ENCODE data around the gene ALLC.

ALLC gene

GRCh38 chr2:3680548-3681345 lies 22.7 kb downstream of the ALLC start:
- no peak overlapping the region for H3K27ac ChIP-seq
- no peaks in the 10 kb centered on the region for H3K27me3 ChIP-seq (replicated peaks)
- DNase-seq: no peak
- H3K36me3 ChIP-seq (replicated peaks): no peaks in the 10 kb centered on the region
- in situ Hi-C loops (cut with HindIII; ENCODE audit: low pct_ligation_motif_present, low sequenced_read_pairs): no loop called here
- no peak overlapping the region for H3K4me3 ChIP-seq (ENCODE audit: low read depth, low read length)
- no peak for TF ChIP-seq CTCF (IDR thresholded peaks at IDR 0.05; ENCODE audit: low read depth, low read length, missing control alignments)

GRCh38 chr2:3681625-3682024 lies 23.6 kb downstream of the ALLC start:
- no peak for DNase-seq
- no peaks in the 10 kb centered on the region for H3K27me3 ChIP-seq (replicated peaks)
- H3K36me3 ChIP-seq (replicated peaks): no peaks in the 10 kb centered on the region
- TF ChIP-seq CTCF (IDR thresholded peaks at IDR 0.05; ENCODE audit: low read depth, low read length, missing control alignments): no peak
- no peak overlapping the region for H3K4me3 ChIP-seq (ENCODE audit: low read depth, low read length)
- no peak overlapping the region for H3K27ac ChIP-seq
- in situ Hi-C loops (cut with HindIII; ENCODE audit: low pct_ligation_motif_present, low sequenced_read_pairs): no loop called here

GRCh38 chr2:3682811-3683210 lies 24.8 kb downstream of the ALLC start:
- Histone ChIP-seq H3K4me3 (ENCODE audit: low read depth, low read length) (no peak overlapping the region), H3K27ac (no peak overlapping the region), H3K36me3 (replicated peaks) (no peaks in the 10 kb centered on the region), H3K27me3 (replicated peaks) (no peaks in the 10 kb centered on the region)
- peak; percentile 14 for DNase-seq
- in situ Hi-C loops (cut with HindIII; ENCODE audit: low pct_ligation_motif_present, low sequenced_read_pairs): no loop called here
- TF ChIP-seq CTCF (IDR thresholded peaks at IDR 0.05; ENCODE audit: low read depth, low read length, missing control alignments): no peak

- H3K36me3 ChIP-seq (replicated peaks): no peaks in the 10 kb centered on the region
- no peaks in the 10 kb centered on the region for H3K27me3 ChIP-seq (replicated peaks)
- in situ Hi-C loops (cut with HindIII; ENCODE audit: low pct_ligation_motif_present, low sequenced_read_pairs): no loop called here
- H3K4me3 ChIP-seq (ENCODE audit: low read depth, low read length): no peak overlapping the region
- DNase-seq: peak; percentile 41
- no peak for TF ChIP-seq CTCF (IDR thresholded peaks at IDR 0.05; ENCODE audit: low read depth, low read length, missing control alignments)
- H3K27ac ChIP-seq: no peak overlapping the region
These were observed 25.9 kb downstream of the ALLC start for GRCh38 chr2:3683748-3684454.

GRCh38 chr2:3689998-3690748 lies 32.2 kb downstream of the ALLC start:
- DNase-seq: no peak
- no peak overlapping the region for H3K4me3 ChIP-seq (ENCODE audit: low read depth, low read length)
- no peaks in the 10 kb centered on the region for H3K36me3 ChIP-seq (replicated peaks)
- TF ChIP-seq CTCF (IDR thresholded peaks at IDR 0.05; ENCODE audit: low read depth, low read length, missing control alignments): no peak
- in situ Hi-C loops (cut with HindIII; ENCODE audit: low pct_ligation_motif_present, low sequenced_read_pairs): no loop called here
- no peak overlapping the region for H3K27ac ChIP-seq
- H3K27me3 ChIP-seq (replicated peaks): no peaks in the 10 kb centered on the region
